Measurements from ENCODE around the gene MAGEA10. TPM values are rescaled to one million over a fixed set of nuclear protein-coding genes. Genes with fewer than 3 reads are reported as not detected.
A peak's percentile ranks its signal among the peaks of the same experiment; 100 is the strongest.

The MAGEA10 gene
- total RNA-seq, 6 experiments from 2014 or later, result not detected

DNA sequence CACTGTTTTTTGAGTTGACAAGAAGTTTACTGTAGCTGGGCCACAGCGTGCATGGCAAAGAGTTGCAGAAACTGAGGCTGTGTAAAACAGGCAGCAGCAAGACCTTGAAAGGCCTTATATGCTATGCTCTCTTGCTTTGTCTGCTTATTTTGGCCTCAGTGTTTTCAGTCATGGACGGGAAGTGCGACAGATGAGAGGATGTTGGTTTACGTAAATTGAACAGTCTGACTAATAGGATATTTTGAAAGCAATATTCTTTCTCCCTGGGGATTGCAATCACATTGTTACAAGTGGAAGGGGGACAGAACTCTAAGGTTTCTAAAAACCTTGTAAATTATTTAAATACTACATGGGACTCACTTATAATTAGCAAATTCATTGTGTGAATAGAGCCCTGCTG is 32.2 kb upstream of the MAGEA10 start:
- no peak overlapping the region for H3K4me3 ChIP-seq
- H3K4me1 ChIP-seq, result no peaks in the 10 kb centered on the region
- TF ChIP-seq POLR2A (IDR thresholded peaks at IDR 0.05), result no peak
- TF ChIP-seq, protein P1, sequence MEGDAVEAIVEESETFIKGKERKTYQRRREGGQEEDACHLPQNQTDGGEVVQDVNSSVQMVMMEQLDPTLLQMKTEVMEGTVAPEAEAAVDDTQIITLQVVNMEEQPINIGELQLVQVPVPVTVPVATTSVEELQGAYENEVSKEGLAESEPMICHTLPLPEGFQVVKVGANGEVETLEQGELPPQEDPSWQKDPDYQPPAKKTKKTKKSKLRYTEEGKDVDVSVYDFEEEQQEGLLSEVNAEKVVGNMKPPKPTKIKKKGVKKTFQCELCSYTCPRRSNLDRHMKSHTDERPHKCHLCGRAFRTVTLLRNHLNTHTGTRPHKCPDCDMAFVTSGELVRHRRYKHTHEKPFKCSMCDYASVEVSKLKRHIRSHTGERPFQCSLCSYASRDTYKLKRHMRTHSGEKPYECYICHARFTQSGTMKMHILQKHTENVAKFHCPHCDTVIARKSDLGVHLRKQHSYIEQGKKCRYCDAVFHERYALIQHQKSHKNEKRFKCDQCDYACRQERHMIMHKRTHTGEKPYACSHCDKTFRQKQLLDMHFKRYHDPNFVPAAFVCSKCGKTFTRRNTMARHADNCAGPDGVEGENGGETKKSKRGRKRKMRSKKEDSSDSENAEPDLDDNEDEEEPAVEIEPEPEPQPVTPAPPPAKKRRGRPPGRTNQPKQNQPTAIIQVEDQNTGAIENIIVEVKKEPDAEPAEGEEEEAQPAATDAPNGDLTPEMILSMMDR (IDR thresholded peaks at IDR 0.05), result no peak
- intact Hi-C loops (cut with DNase I), result no loop called here
- ATAC-seq, result peak in 3 of 4 donors; percentile 31 to 72 (median 65)
- H3K9me3 ChIP-seq, result no peaks in the 10 kb centered on the region
- no peak overlapping the region for H3K27ac ChIP-seq
- no peak for DNase-seq
- no peaks in the 10 kb centered on the region for H3K27me3 ChIP-seq
- 75% methylated on average over 4 of the region's 4 CpGs for WGBS (ENCODE audit: insufficient coverage, low coverage, low lambda C conversion rate, missing lambda C conversion rate)
- no peaks in the 10 kb centered on the region for H3K36me3 ChIP-seq

DNA sequence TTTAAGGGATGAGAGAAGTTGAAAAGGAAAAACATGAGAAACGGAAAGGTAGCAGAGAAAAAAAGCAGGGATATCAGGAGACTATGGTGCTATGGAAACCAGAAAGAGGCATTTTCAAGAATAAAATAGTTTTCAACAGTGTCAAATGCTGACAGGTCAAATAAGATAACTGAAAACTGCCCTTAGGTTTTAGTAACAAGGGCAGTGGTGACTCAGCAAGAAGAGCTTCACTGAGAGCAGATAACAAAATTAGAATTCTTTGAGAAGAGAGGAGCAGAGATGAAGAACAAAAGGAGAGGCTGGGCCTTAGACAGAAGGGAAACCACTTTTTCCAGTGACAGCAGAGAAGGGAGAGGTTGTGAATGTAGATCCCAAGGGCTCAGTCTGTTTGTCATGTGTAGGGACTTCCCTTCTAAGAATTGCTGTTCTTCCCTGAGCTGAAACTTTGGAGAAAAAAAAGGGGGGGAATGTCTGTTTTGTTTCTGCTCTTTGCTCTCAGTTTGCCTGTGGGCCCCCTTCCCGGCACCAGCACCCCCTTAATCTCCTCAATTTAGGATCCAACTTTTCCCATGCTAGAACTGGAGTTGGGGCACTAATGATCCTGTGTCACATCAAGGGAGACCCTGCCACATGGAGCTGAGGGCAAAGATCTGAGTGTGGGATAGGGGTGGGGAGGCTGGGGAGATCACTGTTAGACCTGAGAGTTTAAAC is 26.8 kb upstream of the MAGEA10 start:
- WGBS (ENCODE audit: insufficient coverage, low coverage, low lambda C conversion rate, missing lambda C conversion rate), result 48% methylated on average over 2 of the region's 2 CpGs
- no peak overlapping the region for H3K27ac ChIP-seq
- H3K27me3 ChIP-seq, result no peaks in the 10 kb centered on the region
- no peak for DNase-seq
- H3K4me3 ChIP-seq, result no peak overlapping the region
- no peak for ATAC-seq
- H3K9me3 ChIP-seq, result no peaks in the 10 kb centered on the region
- no peaks in the 10 kb centered on the region for H3K36me3 ChIP-seq
- no peaks in the 10 kb centered on the region for H3K4me1 ChIP-seq
- no peak for TF ChIP-seq POLR2A (IDR thresholded peaks at IDR 0.05)
- TF ChIP-seq, protein P1 (IDR thresholded peaks at IDR 0.05), result no peak
- intact Hi-C loops (cut with DNase I), result no loop called here

DNA sequence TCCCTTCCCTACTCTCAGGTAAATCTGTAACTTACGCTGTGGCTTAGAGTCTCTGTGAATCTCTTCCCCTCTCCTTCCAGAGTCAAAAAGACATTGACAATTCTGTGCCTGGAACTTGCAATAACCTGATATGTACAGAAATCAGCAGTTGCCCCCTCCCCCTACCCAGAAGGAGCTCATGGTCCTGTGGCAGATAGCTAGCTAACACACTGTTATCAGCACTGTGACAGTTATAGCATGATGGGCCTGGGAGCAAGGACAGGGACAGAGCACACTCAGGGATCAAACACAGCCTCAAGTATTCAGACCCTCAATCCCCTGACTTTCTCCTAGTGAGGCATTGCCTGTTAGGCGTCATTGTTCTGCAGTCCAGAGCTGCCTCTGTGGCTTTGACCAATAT is 18.7 kb upstream of the MAGEA10 start:
- no peak overlapping the region for H3K4me3 ChIP-seq
- H3K27ac ChIP-seq, result no peak overlapping the region
- ATAC-seq (no peak), DNase-seq (no peak)
- intact Hi-C loops (cut with DNase I), result no loop called here
- H3K4me1 ChIP-seq, result no peaks in the 10 kb centered on the region
- no peaks in the 10 kb centered on the region for H3K36me3 ChIP-seq
- no peaks in the 10 kb centered on the region for H3K9me3 ChIP-seq
- H3K27me3 ChIP-seq, result no peaks in the 10 kb centered on the region
- 80% methylated on average over 1 of the region's 2 CpGs for WGBS (ENCODE audit: insufficient coverage, low coverage, low lambda C conversion rate, missing lambda C conversion rate)
- TF ChIP-seq, protein P1 (IDR thresholded peaks at IDR 0.05), result no peak
- no peak for TF ChIP-seq POLR2A (IDR thresholded peaks at IDR 0.05)

DNA sequence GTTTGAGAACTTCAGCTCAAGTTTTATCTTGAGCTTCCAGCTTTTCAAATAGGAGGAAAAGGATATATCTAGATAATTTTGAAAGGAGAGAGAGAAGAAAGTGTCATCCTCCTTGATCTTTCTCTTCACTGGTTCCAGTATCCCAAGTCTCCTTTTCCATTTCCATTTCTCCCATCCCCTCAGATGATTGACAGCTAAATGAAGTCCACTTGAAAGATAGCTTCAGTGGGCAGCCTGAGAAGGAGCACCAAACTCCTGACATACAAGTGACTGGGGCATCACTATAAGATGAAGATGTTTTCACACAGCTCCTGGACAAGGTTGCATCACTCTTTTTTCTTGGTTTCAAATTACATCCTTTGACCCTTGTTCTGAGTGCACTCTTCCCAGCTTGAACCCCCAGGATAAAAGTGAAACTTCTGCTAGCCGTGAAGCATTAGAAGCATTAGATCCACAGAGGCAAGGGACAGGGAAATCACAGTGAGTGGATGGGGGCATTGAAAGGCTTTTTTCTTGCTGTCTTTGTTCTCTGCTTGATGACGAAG is 17.5 kb upstream of the MAGEA10 start:
- Histone ChIP-seq H3K4me3 (no peak overlapping the region), H3K27ac (no peak overlapping the region), H3K9me3 (no peaks in the 10 kb centered on the region), H3K27me3 (no peaks in the 10 kb centered on the region), H3K36me3 (no peaks in the 10 kb centered on the region), H3K4me1 (no peaks in the 10 kb centered on the region)
- WGBS (ENCODE audit: insufficient coverage, low coverage, low lambda C conversion rate, missing lambda C conversion rate), result 30% methylated on average over 2 of the region's 2 CpGs
- ATAC-seq (no peak), DNase-seq (no peak)
- intact Hi-C loops (cut with DNase I), result no loop called here
- TF ChIP-seq, protein P1 (IDR thresholded peaks at IDR 0.05), result no peak
- no peak for TF ChIP-seq POLR2A (IDR thresholded peaks at IDR 0.05)
